H1 (cell line): ENCODE data around the gene TIAM2. TPM values are rescaled to one million over a fixed set of nuclear protein-coding genes. Genes with fewer than 3 reads are reported as not detected.

Experiments
- GABPA ChIP-seq: IDR thresholded peaks from 2 replicates; pipeline ENCODE4 v1.6.1; 2011; ENCODE audit warnings: mild to moderate bottlenecking, low read length, moderate library complexity, borderline replicate concordance; ENCODE audit not compliant: insufficient read depth
- PHF8 ChIP-seq: fragments of 200-600 bp; sonication (generic); conservative IDR thresholded peaks from 2 replicates; pipeline ENCODE4 v1.7.1; 2012; ENCODE audit warnings: low read depth, mild to moderate bottlenecking, inconsistent platforms, low read length, moderate library complexity
- SRF ChIP-seq: IDR thresholded peaks from 2 replicates; pipeline ENCODE4 v1.6.1; 2011; ENCODE audit warnings: mild to moderate bottlenecking, low read depth, low read length, moderate library complexity
- TEAD4 ChIP-seq: IDR thresholded peaks from 2 replicates; pipeline ENCODE4 v1.6.1; 2012; ENCODE audit warnings: low read depth, low read length, inconsistent platforms, mixed read lengths
- polyA plus RNA-seq, 7 experiments: library from polyadenylated mRNA; depleted of rRNA in 3 of 7; stranded (reverse) in 5 of 7; unstranded in 2 of 7; fragments of >200 nt in 5 of 7; fragments of 200-250 nt in 2 of 7; gene quantifications; 1 replicate in 5 of 7; 2 replicates in 1 of 7; 4 replicates in 1 of 7; pipeline versions ENCODE4 v1.2.1 to v1.2.3, GENCODE V29; 2011 to 2013; ENCODE audit warnings: missing spikeins in 2 of 7, mixed read lengths in 2 of 7
- total RNA-seq: library from RNA; stranded (reverse); fragmentation: NEBNext Ultra II Directional; extraction: Animal tissue kit (Norgen Biotek cat#: 25700); gene quantifications from 2 replicates; pipeline ENCODE4 v1.2.1, GENCODE V29; 2021

Gene TIAM2
- total and polyA plus RNA-seq, 2 of the 8 experiments (the other 6 are each of a cell fraction or from before 2014, with no cell fraction given): 7.4 to 23.9 TPM

GRCh38 chr6:154960299-154960843 is 34.7 kb upstream of the TIAM2 start (continued):
- TF ChIP-seq SRF (no peak), TEAD4 (no peak), PHF8 (no peak), GABPA (no peak)
